Uterus (tissue), 4 donors: ENCODE data around the gene RBM38. TPM values are rescaled to one million over a fixed set of nuclear protein-coding genes. Genes with fewer than 3 reads are reported as not detected.

Experiments used
- DNase-seq, 2 donors: peaks; one replicate each; pipeline ENCODE4 v3.0.0-alpha.2; 2019 to 2020
- H3K27ac ChIP-seq, 2 donors: fragments of 200-600 bp; sonication (generic); 1 replicate in 1 of 2; 2 replicates in 1 of 2; pipeline ENCODE4 v1.5.1; 2016 to 2018
- H3K27me3 ChIP-seq, 2 donors: fragments of 200-600 bp; sonication (generic); one replicate each; pipeline ENCODE4 v1.5.1; 2018 to 2019; ENCODE audit warnings: control low read depth in 1 of 2
- H3K36me3 ChIP-seq, 2 donors: fragments of 200-600 bp; sonication (generic); one replicate each; pipeline ENCODE4 v1.5.1; 2019; ENCODE audit warnings: control low read depth in 1 of 2
- H3K4me1 ChIP-seq, 2 donors: fragments of 200-600 bp; sonication (generic); one replicate each; pipeline ENCODE4 v1.5.1; 2018 to 2019; ENCODE audit warnings: control low read depth in 1 of 2
- H3K4me3 ChIP-seq, 2 donors: fragments of 200-600 bp; sonication (generic); 1 replicate in 1 of 2; 2 replicates in 1 of 2; pipeline ENCODE4 v1.5.1; 2018 to 2019; ENCODE audit warnings: mild to moderate bottlenecking in 1 of 2
- H3K9me3 ChIP-seq, 2 donors: fragments of 200-600 bp; sonication (generic); one replicate each; pipeline ENCODE4 v1.5.1; 2019; ENCODE audit warnings: control low read depth in 1 of 2
- POLR2A ChIP-seq, 2 donors: fragments of 450-650 bp; IDR thresholded peaks; one replicate each; pipeline ENCODE4 v1.6.1; 2016; ENCODE audit warnings: antibody characterized with exemption in 2 of 2, mild to moderate bottlenecking in 1 of 2, moderate library complexity in 1 of 2
- intact Hi-C: fragments of 100-400 bp; cut with DNase I; formaldehyde crosslinking; loops from one replicate; pipeline ENCODE4 v1.15.1; 2023; ENCODE audit warnings: low total_unique reads
- total RNA-seq, 4 donors: library from RNA; depleted of rRNA in 3 of 4; stranded (reverse); fragments of >200 nt in 3 of 4; gene quantifications; one replicate each; pipeline versions ENCODE4 v1.1.0 to v1.2.4, GENCODE V29; 2014 to 2023
- TF ChIP-seq, protein P1 (sequence below), 4 experiments: fragments of 200-600 bp in 2 of 4; fragments of 450-650 bp in 2 of 4; sonication (generic) in 2 of 4; IDR thresholded peaks; one replicate each; pipeline ENCODE4 v1.5.1; 2016 to 2019; ENCODE audit warnings: antibody characterized with exemption in 4 of 4, mild to moderate bottlenecking in 2 of 4, moderate library complexity in 1 of 4
- donor health status: DM: yes; HTN: yes; CAD: no.

The RBM38 gene
- total RNA-seq, 4 donors from 2014 or later = 1.2 to 48.6 (median 8.8) TPM

DNA sequence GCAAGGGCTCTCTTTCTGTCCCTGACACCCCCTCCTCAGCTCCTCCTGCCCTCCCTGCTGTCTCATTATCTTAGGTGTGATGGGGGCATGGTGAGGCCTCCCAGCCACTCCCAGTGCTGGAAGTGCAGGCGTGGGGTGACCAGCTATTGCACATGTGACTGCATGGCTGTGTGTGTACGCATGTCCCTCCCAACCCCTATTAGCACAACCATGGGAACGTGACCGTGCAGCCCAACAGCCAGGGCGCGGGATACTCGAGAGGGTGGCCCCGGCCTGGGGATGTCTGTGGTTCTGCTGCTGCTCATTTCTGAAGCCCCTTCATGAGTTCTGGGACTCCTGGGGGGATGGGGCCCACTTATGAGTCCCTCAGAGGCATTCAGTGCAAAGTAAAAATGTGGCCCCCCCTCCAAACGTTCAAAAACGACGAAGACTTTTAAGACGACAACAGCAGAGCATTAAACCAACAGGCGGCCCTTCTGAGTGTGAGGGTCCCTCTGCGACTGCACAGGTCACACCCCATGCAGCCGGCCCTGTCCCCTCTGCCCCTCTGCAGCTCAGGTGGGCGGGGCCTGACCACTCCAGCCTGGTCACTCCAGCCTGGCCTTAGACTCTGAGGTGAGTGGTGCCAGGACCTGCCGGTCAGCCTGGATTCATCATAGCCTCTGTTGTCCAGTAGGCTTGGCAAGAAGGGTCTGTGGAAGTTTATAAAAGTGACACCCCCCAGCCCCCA, 51.1 kb downstream of the RBM38 start:
- H3K9me3 ChIP-seq = no peaks in the 10 kb centered on the region
- intact Hi-C loops = no loop called here
- peaks cover 5 to 14% of the 10 kb centered on the region in 2 donors for H3K4me1 ChIP-seq
- no peaks in the 10 kb centered on the region for H3K36me3 ChIP-seq
- TF ChIP-seq, protein P1, sequence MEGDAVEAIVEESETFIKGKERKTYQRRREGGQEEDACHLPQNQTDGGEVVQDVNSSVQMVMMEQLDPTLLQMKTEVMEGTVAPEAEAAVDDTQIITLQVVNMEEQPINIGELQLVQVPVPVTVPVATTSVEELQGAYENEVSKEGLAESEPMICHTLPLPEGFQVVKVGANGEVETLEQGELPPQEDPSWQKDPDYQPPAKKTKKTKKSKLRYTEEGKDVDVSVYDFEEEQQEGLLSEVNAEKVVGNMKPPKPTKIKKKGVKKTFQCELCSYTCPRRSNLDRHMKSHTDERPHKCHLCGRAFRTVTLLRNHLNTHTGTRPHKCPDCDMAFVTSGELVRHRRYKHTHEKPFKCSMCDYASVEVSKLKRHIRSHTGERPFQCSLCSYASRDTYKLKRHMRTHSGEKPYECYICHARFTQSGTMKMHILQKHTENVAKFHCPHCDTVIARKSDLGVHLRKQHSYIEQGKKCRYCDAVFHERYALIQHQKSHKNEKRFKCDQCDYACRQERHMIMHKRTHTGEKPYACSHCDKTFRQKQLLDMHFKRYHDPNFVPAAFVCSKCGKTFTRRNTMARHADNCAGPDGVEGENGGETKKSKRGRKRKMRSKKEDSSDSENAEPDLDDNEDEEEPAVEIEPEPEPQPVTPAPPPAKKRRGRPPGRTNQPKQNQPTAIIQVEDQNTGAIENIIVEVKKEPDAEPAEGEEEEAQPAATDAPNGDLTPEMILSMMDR (IDR thresholded peaks at IDR 0.05) = no peak
- no peak for TF ChIP-seq POLR2A (IDR thresholded peaks at IDR 0.05)
- no peaks in the 10 kb centered on the region for H3K27me3 ChIP-seq
- H3K4me3 ChIP-seq = no peak overlapping the region
- peak in 1 of 2 donors; percentile 50 for DNase-seq
- peak overlapping the region; percentile 87 to 92 for H3K27ac ChIP-seq

DNA sequence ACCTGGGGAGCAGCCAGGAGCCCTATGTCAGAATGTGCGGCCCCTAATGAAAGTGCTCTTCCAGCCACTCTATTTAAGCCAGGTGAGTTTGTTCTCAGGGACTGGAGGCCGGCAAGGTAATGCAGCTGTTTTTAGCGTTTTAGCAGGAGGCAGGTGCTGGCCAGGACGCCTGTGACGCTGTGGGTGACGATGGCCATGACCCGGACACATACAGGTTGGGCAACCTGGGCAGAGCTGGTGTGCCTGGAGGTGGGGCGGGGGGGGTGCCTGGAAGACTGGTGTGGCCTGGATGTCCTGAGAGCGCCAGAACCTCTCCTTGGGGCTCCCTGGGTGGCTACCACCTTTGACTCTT, 51.7 kb downstream of the RBM38 start:
- no peak overlapping the region for H3K4me3 ChIP-seq
- H3K4me1 ChIP-seq = peaks cover 5 to 14% of the 10 kb centered on the region in 2 donors
- H3K27me3 ChIP-seq = no peaks in the 10 kb centered on the region
- intact Hi-C loops = no loop called here
- H3K27ac ChIP-seq = peak overlapping the region; percentile 87 to 92
- no peaks in the 10 kb centered on the region for H3K9me3 ChIP-seq
- H3K36me3 ChIP-seq = no peaks in the 10 kb centered on the region
- TF ChIP-seq POLR2A (IDR thresholded peaks at IDR 0.05) = no peak
- TF ChIP-seq, protein P1 (IDR thresholded peaks at IDR 0.05) = no peak
- DNase-seq = no peak

DNA sequence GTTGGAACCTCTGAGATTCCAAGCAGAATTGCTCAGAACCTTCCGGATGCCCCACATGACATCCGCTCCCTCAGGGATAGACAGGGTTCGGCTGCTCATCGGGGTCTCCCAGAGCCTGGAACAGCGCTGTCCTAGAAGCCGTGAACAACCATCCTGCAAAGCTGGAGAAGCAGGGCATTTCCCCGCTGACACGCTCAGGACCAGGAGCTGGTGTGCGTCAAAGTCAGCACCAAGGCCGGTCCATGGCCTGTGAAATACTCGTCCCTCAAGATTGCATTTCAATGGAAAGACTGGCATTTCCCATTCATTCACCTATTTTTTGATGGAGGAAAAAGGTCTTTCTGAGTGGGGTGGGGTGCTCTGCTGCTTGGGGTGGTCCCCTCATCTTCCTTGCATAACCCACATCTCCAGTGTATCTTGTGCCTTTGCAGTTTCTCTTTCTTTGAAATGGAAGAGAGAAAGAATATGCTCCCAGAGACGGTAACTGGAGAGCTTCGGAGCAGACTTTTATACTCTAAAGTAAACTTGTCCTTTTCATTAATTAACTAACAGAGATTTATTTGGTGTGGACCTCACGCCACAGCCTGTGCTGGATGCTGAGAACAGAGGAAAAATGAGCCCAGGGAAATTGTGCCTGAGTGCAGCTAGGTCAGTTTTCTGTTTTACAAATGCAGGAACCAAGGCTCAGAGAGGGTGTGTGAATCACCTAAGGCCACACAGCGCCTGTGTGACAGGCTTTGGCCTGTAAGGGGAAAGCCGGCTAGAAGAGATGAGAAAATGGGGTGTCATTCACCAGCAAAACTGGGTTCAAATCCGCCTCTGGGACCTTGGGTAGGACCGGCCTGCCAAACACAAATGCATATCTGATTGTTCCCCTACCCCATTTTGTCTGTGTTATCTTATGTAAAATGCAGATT, 52.4 kb downstream of the RBM38 start:
- TF ChIP-seq, protein P1 (IDR thresholded peaks at IDR 0.05) = no peak
- TF ChIP-seq POLR2A (IDR thresholded peaks at IDR 0.05) = no peak
- H3K27me3 ChIP-seq = no peaks in the 10 kb centered on the region
- H3K27ac ChIP-seq = peak overlapping the region; percentile 87 to 92
- H3K9me3 ChIP-seq = no peaks in the 10 kb centered on the region
- H3K4me3 ChIP-seq = no peak overlapping the region
- H3K4me1 ChIP-seq = peaks cover 5 to 14% of the 10 kb centered on the region in 2 donors
- no peaks in the 10 kb centered on the region for H3K36me3 ChIP-seq
- no peak for DNase-seq
- intact Hi-C loops = no loop called here

DNA sequence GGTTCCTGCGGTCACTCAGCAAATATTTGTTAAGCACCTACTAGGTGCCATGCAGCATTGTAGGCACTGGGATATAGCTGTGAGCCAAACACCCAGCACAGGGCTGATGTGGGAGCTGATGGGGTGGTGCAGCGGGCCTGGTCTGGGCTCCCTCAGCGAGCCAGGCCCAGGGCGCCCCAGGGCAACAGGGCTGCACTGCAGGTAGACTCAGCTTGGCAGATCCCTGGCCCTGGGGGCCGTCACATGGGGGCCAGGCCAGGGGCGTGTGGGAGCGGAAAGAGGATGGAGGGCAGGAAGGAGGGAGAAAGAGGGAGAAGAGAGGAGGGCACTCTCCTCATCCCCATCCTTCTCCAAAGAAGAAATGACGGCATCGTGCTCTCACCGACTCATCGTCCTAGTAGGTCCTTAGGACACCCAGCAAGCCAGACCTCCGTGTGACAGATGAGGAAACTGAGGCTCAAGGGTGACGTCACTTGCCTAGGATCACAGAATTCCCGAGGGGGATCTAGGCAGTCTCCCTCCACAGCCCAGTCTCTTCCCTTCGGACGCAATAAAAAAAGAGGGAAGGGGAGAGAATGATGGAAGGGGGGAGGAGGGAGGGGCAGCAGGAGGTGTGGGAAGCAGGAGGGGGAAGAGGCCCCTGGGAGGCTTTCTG, 53.3 kb downstream of the RBM38 start:
- no peaks in the 10 kb centered on the region for H3K36me3 ChIP-seq
- peak overlapping the region; percentile 87 to 92 for H3K27ac ChIP-seq
- H3K9me3 ChIP-seq = no peaks in the 10 kb centered on the region
- peaks cover 5 to 14% of the 10 kb centered on the region in 2 donors for H3K4me1 ChIP-seq
- intact Hi-C loops = no loop called here
- TF ChIP-seq POLR2A (IDR thresholded peaks at IDR 0.05) = no peak
- TF ChIP-seq, protein P1 (IDR thresholded peaks at IDR 0.05) = no peak
- no peaks in the 10 kb centered on the region for H3K27me3 ChIP-seq
- H3K4me3 ChIP-seq = no peak overlapping the region
- DNase-seq = no peak
